Measurements from ENCODE around the gene FARSA. TPM values are rescaled to one million over a fixed set of nuclear protein-coding genes. Genes with fewer than 3 reads are reported as not detected.
A peak's percentile ranks its signal among the peaks of the same experiment; 100 is the strongest.
"Not testable (repeated sequence)": the region's sequence is repeated elsewhere in the genome, so short reads cannot be mapped to it uniquely, and the experiment has no call there.

FARSA gene
- 60.7 and 83.7 TPM in 2 replicates for total RNA-seq (2014; rRNA removed; shearing (Covaris generic))

GRCh38 chr19:12933287-12934072 is at the start of gene FARSA:
TSS of gene FARSA (minus strand) at chr19:12933711. CDS start at chr19:12933696, 15 bp downstream.
- DNase-seq (ENCODE audit: low read depth), result peak; percentile 87

- no peak for DNase-seq (ENCODE audit: low read depth)
Observed at GRCh38 chr19:12983091-12983490, 49.6 kb upstream of the FARSA start.

- no peak for DNase-seq (ENCODE audit: low read depth)
Observed at GRCh38 chr19:12982648-12983047, 49.1 kb upstream of the FARSA start.

- DNase-seq (ENCODE audit: low read depth), result no peak
Observed at GRCh38 chr19:12979974-12980373, 46.5 kb upstream of the FARSA start.

GRCh38 chr19:12976109-12976508 is 42.6 kb upstream of the FARSA start:
- not testable (repeated sequence) for DNase-seq (ENCODE audit: low read depth)

DNA sequence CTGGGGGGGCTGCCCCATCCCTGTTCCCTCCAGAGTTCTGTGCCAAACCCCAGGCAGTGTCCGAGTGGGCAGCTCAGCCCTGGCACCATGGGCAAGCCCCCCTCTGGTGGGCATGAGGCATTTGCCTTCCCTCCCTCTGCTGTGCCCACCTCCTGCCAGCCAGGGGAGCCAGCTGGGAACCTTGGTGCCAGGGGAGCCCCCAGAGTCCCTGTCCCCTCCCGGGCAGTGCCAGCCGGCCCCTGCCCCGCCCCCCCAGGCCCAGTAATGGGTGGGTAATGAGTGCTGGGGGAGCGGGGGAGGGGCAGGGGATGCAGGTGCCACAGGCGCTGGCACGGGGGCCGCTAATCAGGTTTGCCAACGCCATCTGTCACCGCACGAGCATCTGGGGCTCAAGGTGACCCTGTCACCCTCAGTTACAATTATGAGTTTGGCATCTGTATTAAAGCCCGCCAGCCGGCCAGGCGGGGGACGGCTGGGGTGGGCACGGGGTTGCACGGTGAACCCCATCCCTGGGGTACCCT is 41.8 kb upstream of the FARSA start:
- DNase-seq (ENCODE audit: low read depth), result no peak

DNA sequence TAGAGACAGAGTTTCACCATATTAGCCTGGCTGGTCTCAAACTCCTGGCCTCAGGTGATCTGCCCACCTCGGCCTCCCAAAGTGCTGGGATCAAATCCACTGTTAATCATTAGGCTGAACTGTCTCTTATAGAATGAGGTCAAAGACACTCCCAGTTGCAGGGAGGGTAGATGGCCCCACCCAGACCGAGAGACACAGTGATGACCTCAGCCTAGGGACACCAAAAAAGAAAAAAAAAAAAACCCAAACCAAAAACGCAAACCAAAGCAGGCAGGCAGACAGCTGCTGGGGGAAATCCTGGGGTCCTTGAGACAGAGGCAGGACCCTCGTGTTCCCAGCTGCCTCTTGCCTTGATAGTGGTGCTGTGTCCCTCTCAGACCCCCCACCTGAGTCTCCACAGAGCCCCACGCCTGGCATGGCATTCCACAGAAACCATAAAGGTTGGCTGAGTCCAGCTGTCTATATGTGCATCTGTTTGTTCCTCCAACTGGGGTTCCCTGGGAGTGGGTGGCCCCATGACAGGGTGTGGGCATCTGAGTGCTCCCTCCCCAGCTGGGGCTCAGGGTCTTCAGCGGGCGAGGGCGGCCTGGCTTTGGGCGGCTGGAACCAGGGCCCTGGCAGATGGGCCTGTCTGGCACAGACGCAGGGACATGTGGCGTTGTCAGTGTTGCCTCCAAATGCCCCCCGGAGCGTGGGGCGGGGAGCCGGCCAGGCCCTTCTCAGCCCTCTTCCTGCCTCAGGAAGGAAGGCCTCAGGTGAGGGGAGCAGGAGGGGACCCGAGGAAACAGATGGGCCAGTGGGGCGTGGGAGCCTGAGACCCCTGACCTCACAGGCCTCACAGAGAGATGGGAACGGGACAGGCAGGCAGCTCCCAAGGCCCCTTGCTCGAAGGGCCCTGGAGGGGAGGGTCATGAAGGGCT is 41.0 kb upstream of the FARSA start:
- no peak for DNase-seq (ENCODE audit: low read depth)

GRCh38 chr19:12973236-12973635 is 39.7 kb upstream of the FARSA start:
- no peak for DNase-seq (ENCODE audit: low read depth)

GRCh38 chr19:12970070-12970820 is 36.7 kb upstream of the FARSA start:
- DNase-seq (ENCODE audit: low read depth), result no peak

DNA sequence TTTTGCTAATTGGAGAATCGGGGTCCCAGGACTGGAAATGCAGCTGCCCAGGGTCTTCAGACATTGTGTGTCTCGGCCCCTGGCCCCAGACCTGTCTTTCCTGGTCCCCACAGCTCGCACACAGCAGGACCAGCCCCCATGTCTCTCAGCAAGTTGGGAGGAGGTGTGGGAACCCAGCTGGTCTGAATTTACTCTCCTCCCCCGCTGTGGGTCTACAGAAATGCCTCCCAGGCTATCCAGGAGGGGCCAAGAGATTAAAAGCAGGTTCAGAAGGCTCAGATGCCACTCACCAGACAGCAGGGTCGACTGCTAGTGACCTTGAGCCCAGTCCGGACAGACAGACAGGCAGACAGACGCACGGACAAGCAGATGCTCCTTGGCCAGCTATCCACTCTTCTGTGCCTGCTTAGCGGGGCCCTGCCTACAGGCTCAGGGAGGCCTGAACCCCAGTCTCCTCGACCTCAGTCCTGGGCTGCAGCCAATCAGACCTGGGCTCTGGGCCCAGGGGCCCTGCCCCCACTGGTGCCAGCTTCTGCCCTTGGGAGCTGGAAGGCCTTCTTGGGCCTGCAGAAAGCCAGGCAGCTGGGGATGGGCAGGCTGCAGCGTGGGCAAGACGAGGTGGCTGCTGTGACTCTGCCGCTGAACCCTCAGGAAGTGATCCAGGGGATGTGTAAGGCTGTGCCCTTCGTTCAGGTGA is 35.9 kb upstream of the FARSA start, which contains the start of gene DAND5:
TSS of gene DAND5 (plus strand) at position 285 of the 697 bp plus-strand sequence. CDS start at position 370, 85 bp downstream.
- no peak for DNase-seq (ENCODE audit: low read depth)

DNA sequence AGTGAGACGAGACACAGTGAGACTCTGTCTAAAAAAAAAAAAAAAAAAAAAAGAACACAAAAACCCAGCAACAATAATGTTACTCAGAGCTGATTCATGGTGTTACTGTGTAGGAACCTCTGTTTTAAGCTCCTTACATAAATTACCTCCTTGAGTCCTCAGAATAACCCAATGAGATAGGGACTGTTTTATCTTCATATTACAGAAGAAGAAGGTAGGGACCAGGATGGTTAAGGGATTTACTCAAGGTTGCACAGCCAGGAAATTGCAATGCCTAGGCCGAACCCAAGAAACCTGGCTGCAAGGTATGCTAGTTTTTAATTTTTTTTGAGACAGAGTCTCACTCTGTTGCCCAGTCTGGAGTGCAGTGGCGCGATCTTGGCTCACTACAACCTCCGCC is 34.4 kb upstream of the FARSA start:
- DNase-seq (ENCODE audit: low read depth), result no peak

GRCh38 chr19:12965812-12966135 is 32.3 kb upstream of the FARSA start:
- no peak for DNase-seq (ENCODE audit: low read depth)

DNA sequence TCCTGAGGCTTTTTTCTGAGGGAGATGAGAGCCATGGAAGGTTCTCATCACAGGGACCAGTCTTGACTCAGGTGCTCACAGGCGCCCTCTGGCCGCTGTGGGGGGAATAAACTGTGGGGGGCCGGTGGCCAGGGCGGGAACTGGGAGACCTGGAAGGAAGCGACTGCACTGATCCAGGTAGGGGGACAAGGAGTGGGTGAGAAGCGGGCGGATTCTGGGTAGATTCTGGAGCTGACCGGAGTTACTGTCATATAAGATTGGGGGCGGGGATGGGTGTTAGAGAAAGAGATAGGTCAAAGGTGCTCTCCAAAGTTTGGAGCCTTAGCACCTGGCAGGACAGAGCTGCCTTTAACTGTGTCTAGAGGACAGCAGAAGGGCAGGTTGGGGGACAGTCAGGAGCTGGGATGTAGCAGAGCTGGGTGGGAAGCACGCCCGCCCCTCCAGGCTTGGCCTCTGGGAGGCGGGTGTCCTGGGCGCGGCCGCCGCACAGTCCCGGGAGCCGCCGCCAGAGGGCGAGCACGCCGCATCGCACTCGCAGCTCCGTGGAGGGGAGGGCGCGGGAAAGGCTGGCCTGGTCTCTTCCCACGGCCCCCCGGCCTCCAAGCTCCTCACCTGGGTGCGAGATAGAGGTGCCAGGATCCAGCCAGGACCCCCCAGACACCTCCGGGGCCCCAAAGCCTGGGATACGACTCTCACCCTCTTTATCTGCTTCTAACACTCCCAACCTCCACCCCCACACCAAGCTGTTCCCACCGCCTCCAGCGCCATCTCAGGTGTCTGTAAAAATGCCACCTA is 31.7 kb upstream of the FARSA start:
- DNase-seq (ENCODE audit: low read depth), result peak; percentile 65

DNA sequence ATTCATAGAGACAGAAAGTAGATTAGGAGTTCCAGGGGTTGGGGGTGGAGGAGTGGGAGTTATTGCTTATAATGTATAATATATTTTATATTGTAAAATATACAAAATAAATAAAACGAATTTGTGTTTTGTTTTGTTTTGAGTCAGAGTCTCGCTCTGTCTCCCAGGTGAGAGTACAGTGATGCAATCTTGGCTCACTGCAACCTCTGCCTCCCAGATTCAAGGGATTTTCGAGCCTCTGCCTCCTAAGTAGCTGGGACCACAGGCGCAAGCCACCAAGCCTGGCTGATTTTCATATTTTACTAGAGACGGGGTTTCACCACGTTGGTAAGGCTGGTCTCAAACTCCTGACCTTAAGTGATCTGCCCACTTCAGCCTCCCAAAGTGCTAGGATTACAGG is 26.0 kb upstream of the FARSA start:
- DNase-seq (ENCODE audit: low read depth), result no peak

GRCh38 chr19:12957389-12957952 is 24.0 kb upstream of the FARSA start:
- DNase-seq (ENCODE audit: low read depth), result not testable (repeated sequence)

DNA sequence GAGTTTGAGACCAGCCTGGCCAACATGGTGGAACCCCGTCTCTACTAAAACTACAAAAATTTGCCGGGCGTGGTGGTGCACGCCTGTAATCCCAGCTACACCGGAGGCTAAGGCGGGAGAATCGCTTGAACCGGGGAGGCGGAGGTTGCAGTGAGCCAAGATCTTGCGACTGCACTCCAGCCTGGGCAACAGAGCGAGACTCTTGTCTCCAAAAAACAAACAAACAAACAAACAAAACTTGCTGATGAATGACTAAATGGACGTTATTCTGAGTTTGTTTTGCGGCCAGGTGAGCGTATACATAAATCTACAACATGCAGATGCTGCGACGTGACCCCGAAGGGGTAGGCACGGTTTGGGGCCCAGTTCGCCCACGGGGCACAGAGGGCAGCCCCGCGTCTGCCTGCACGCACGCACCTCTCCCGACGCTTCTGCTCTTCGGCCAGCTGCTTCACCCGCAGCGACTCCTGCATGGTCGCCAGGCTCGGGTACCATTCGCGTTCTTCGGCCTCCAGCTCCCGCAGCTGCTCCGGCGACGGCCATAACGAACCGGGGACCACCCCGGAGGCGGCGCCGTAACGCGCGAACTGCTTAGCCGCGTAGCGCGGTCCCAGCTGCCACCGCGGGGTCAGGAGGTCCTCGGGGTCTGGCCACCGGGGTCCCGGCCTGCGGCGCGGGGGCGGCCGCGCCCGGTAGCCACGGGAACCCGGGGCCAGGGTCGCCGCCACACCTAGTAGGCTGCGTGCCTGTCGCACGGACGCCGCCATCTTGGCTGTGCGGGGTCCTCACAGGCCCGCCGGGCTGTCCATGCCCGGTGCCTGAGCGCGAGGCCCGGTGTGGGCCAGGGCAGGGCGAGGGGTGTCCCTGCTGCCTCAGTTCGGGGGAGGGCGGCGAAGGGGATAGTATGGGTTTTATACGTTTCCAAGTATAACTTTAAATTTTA is 23.2 kb upstream of the FARSA start, which contains the start of gene GADD45GIP1:
TSS of gene GADD45GIP1 (minus strand) at position 778 of the 943 bp plus-strand sequence. CDS start at position 767, 11 bp downstream.
- peak; percentile 79 for DNase-seq (ENCODE audit: low read depth)

- no peak for DNase-seq (ENCODE audit: low read depth)
Observed at GRCh38 chr19:12955996-12956395, 22.5 kb upstream of the FARSA start.

GRCh38 chr19:12955575-12955974 is 22.1 kb upstream of the FARSA start:
- not testable (repeated sequence) for DNase-seq (ENCODE audit: low read depth)

- no peak for DNase-seq (ENCODE audit: low read depth)
Observed at GRCh38 chr19:12954612-12954962, 21.1 kb upstream of the FARSA start.
